AG04450 (cell line): ENCODE data around the gene RAB31. TPM values are rescaled to one million over a fixed set of nuclear protein-coding genes. Genes with fewer than 3 reads are reported as not detected.
"Not testable (repeated sequence)": the region's sequence is repeated elsewhere in the genome, so short reads cannot be mapped to it uniquely, and the experiment has no call there.

Experiments
- CTCF ChIA-PET: fragments of 300-600, 350-600 bp; formaldehyde crosslinking; extraction: SDS; loops from one replicate; lab custom pipeline; 2022; ENCODE audit warnings: antibody characterized with exemption, inconsistent platforms; lab: Charles Lee
- POLR2A ChIA-PET: fragments of 350-600 bp; formaldehyde crosslinking; extraction: SDS; loops from one replicate; lab custom pipeline; 2021; ENCODE audit warnings: antibody characterized with exemption, inconsistent platforms; lab: Yijun Ruan, JAX
- DNase-seq: peaks from one replicate; pipeline ENCODE4 v3.0.0-alpha.2; 2011; ENCODE audit warnings: low read depth, low spot score
- H3K27ac ChIP-seq: one replicate; pipeline ENCODE4 v1.5.1; 2012; ENCODE audit warnings: low read depth, low read length, control low read depth
- H3K27me3 ChIP-seq: one replicate; pipeline ENCODE4 v1.6.0; 2012; ENCODE audit warnings: low read length; ENCODE audit not compliant: control insufficient read depth, insufficient read depth
- H3K4me3 ChIP-seq: 2 replicates; pipeline ENCODE4 v1.5.1; 2011; ENCODE audit warnings: mild to moderate bottlenecking, low read depth, low read length, control low read depth
- H3K9me3 ChIP-seq: 2 replicates; pipeline ENCODE4 v1.5.1; 2012; ENCODE audit warnings: low read length; ENCODE audit not compliant: control insufficient read depth, insufficient read depth
- CTCF ChIP-seq: IDR thresholded peaks from 2 replicates; pipeline ENCODE4 v1.5.1; 2011; ENCODE audit warnings: low read depth, low read length, control low read depth, inconsistent platforms
- polyA plus RNA-seq: library from polyadenylated mRNA; depleted of rRNA; stranded (reverse); fragments of >200 nt; gene quantifications from 2 replicates; pipeline ENCODE4 v1.2.3, GENCODE V29; 2011

Gene RAB31
- polyA plus RNA-seq, 1 experiment, result 43.7 TPM

DNA sequence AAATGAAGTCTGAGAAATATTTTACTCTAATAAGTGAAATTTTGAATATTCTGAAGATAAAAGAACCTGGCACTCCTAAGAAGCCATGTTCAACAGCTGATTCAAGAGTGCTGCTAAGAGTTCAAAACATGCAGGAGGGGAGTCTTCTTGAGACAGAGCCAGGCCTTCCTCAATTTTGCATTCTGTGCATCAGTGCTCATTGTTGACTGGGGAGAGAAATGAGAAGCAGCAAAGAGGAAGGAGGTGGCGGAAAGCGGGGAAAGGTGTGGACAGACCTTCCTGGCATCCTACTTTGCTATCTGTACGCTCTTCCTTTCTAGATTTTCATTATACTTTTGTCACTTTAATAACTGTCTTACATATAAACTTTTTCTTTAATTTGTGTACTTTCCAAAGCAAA lies 148.0 kb downstream of the RAB31 start:
- CTCF ChIA-PET, result no interaction called here
- no peak overlapping the region for H3K4me3 ChIP-seq
- no peaks in the 10 kb centered on the region for H3K27me3 ChIP-seq
- no peaks in the 10 kb centered on the region for H3K9me3 ChIP-seq
- H3K27ac ChIP-seq, result no peak overlapping the region
- no peak for DNase-seq
- TF ChIP-seq CTCF, result no peak
- POLR2A ChIA-PET, result no interaction called here

- H3K27ac ChIP-seq, H3K9me3 ChIP-seq, CTCF ChIA-PET, POLR2A ChIA-PET, H3K27me3 ChIP-seq, H3K4me3 ChIP-seq, DNase-seq: not testable (repeated sequence)
Measured at GRCh38 chr18:9857479-9857998, 149.4 kb downstream of the RAB31 start.

DNA sequence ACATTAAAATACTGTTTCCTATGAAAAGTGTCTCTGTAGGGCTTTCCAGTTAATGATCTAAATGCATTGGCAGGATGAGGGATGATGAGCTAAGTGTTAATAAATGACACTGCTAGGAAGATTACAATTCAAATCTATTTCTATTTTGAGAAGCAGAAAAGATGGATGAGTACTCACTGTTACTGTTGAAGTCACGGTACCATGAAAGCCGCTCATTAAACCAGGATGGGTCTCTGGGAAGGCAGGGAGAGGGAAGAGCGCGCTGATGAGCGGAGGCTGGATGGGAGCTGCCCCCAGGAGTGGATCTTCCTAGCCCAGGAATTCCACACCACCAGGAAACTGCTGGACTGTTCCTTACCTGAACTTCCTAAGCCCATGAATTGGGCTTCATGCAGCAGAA lies 150.5 kb downstream of the RAB31 start:
- ChIA-PET POLR2A (no interaction called here), CTCF (no interaction called here)
- Histone ChIP-seq H3K27me3 (no peaks in the 10 kb centered on the region), H3K9me3 (no peaks in the 10 kb centered on the region), H3K27ac (no peak overlapping the region), H3K4me3 (no peak overlapping the region)
- DNase-seq, result no peak
- no peak for TF ChIP-seq CTCF

GRCh38 chr18:9859232-9859631 lies 151.1 kb downstream of the RAB31 start:
- no peak for DNase-seq
- Histone ChIP-seq H3K27me3 (no peaks in the 10 kb centered on the region), H3K9me3 (no peaks in the 10 kb centered on the region), H3K4me3 (no peak overlapping the region), H3K27ac (no peak overlapping the region)
- ChIA-PET POLR2A (no interaction called here), CTCF (no interaction called here)
- TF ChIP-seq CTCF, result no peak

GRCh38 chr18:9860682-9861081 lies 152.6 kb downstream of the RAB31 start:
- ChIA-PET CTCF (no interaction called here), POLR2A (interaction anchor here (1.0 kb wide), 1 partner anchor 53 kb away, joined by 3 read pairs; the partner anchor contains the start of gene VAPA)
- Histone ChIP-seq H3K4me3 (no peak overlapping the region), H3K9me3 (peaks cover 7% of the 10 kb centered on the region), H3K27ac (no peak overlapping the region), H3K27me3 (no peaks in the 10 kb centered on the region)
- TF ChIP-seq CTCF, result no peak
- DNase-seq, result no peak
